ENCODE results near the gene PSMB1.

The PSMB1 gene

DNA sequence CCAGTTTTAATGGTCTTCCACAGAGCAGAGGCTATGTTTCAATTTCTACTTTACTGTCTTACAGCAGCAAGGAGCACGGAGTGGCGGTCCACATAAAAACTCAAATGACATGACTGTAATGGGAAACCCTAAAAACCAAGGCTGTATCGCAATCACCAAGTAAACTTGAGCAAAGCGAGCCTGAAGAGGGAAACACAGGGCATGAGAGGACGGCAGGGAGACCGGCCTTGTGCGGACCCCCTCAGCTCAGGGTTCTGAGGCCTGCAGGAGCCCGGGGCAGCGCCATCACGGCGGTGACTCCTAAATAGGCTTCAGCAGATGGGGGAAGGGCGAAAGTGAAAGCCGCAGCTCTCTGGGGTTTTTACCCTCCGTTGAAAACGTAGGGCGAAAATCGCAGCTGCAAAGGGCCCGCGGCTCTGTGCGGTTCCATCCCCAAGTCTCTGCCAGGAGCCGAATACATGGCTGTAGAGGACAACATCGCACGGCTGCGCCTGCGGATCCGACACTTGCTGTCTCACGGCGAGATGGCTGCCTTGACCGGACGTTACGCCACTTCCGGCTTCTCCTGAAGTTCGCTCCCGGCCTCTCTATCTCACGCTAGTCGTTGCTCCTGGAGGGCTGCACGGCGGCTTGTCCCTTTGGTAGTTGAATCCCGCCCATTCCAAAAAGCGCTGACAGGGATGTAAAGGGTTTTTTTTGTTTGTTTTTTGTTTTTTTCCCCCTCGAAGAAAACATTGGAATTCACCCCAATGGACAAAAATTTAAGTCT, at the start of gene PSMB1:
Gene PSMB1, minus strand, starts transcription at position 543 of the 769 bp plus-strand sequence. Its CDS starts 65 bp downstream, at position 478.
- peak; percentile 92 for DNase-seq (ENCODE audit: low read depth)
- H3K4me3 ChIP-seq (ENCODE audit: low read depth, low read length): peak within 1 kb of the TSS; percentile 90
- TF ChIP-seq CTCF (IDR thresholded peaks at IDR 0.05; ENCODE audit: insufficient read depth, low read depth, low read length, missing control alignments): no peak

GRCh38 chr6:170597278-170597677, 44.2 kb upstream of the PSMB1 start:
- DNase-seq (ENCODE audit: low read depth): no peak
- no peak for TF ChIP-seq CTCF (IDR thresholded peaks at IDR 0.05; ENCODE audit: insufficient read depth, low read depth, low read length, missing control alignments)
- no peak overlapping the region for H3K4me3 ChIP-seq (ENCODE audit: low read depth, low read length)

DNA sequence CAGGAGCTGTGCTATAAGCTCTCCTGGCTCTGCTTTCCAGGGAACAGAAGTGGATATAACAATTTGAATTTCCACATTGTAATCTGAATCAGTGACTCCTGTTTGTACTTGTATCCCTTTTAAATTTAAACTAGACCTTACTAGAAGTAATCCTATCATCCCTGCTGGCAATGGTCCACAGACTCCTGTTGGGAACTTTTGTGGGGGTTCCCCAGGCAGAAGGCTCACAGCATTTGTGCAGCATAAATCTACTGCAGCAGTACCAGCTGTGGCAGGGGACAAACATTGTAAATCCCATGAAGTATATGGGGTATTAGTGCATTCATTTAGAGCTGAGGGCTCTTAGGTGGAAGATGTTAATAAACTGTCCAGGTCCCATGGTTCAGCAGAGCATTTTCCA, 43.3 kb upstream of the PSMB1 start:
- DNase-seq (ENCODE audit: low read depth): no peak
- TF ChIP-seq CTCF (IDR thresholded peaks at IDR 0.05; ENCODE audit: insufficient read depth, low read depth, low read length, missing control alignments): no peak
- H3K4me3 ChIP-seq (ENCODE audit: low read depth, low read length): no peak overlapping the region

DNA sequence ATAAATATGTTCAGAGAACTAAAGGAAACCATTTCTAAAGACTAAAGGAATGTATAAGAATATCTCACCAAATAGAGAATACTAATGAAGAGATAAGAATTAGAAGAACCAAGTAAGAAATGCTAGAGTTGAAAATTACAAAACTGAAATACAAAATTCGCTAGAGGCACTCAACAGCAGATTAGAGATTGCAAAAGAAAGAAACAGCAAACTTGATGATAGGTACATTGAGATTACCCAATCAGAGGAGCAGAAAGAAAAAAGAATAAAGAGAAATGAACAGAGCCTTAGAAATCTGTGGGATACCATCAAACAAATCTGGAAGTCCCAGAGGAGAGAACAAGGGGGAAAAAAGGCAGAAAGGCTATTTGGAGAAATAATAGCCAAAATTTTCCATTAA, 37.6 kb upstream of the PSMB1 start:
- no peak overlapping the region for H3K4me3 ChIP-seq (ENCODE audit: low read depth, low read length)
- no peak for DNase-seq (ENCODE audit: low read depth)
- no peak for TF ChIP-seq CTCF (IDR thresholded peaks at IDR 0.05; ENCODE audit: insufficient read depth, low read depth, low read length, missing control alignments)

DNA sequence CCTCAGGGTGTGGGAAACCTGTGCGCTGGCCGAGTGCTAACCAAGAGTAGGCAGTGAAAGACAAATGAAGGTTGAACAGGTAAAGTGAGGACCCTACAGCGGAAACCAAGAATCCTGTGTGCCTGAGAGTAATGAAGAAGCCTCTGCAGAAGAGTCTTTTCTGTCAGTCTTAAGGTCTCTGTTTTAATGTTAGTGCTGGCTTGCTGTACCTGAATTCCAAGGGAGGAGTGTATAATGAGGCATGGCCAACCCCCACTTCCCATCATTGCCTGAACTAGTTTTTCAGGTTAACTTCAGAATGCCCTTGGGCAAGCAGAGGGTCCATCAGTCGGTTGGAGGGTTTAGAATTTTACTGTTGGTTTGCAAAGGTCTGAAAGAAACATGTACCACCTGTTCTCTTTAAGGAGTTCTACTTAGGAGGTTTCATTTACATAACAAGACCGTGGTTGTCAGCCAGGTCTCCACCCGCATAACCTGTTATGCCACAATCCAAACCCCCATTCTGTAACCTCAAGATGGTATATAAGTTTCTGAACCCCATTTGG, 31.9 kb upstream of the PSMB1 start:
- no peak for DNase-seq (ENCODE audit: low read depth)
- peak overlapping the region; percentile 87 for H3K4me3 ChIP-seq (ENCODE audit: low read depth, low read length)
- TF ChIP-seq CTCF (IDR thresholded peaks at IDR 0.05; ENCODE audit: insufficient read depth, low read depth, low read length, missing control alignments): no peak

DNA sequence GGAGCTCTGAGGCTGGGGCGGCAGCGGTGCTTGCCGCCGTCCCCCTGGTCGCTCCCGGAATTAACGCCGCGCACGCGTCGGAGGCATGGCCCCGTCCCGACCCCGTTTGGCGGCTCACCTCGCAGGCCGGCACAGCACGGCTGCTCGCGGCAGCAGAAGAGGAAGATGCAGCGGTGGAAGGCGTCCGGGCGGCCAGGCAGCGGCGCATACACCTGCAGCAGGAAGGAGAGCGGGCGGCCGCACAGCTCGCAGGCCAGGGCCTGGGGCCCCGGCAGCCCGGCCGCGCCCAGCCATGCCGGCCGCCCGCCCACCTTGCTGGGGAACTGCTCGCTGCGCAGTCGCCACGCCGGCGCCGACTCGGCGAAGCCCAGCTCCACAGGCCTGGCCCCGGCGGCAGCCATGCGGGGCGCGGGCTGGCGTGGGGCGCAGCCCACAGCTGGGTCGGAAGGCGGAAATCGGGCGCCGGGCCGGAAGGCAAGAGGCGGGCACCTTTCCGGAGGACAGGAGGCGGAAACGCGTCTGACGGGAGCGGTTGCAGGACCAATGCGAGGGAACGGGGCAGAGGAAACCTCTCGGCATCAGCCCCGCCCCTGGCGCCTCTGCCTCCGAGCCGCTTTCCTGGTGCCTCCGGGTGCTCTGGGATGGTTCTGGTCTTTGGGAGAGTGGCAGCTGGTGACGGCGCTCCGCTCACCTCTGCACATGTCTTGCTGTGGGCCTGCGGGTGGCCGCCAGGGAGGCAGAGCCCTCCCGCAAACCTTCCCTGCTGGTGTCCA, 31.3 kb upstream of the PSMB1 start, which contains the start of gene PDCD2:
Gene PDCD2, minus strand, starts transcription at position 457 of the 773 bp plus-strand sequence. Its CDS starts 56 bp downstream, at position 401.
- no peak for TF ChIP-seq CTCF (IDR thresholded peaks at IDR 0.05; ENCODE audit: insufficient read depth, low read depth, low read length, missing control alignments)
- H3K4me3 ChIP-seq (ENCODE audit: low read depth, low read length): peak within 1 kb of the TSS; percentile 87
- DNase-seq (ENCODE audit: low read depth): peak; percentile 94
